ENCODE data around the gene GNAI3.
A peak's percentile ranks its signal among the peaks of the same experiment; 100 is the strongest.

The GNAI3 gene

DNA sequence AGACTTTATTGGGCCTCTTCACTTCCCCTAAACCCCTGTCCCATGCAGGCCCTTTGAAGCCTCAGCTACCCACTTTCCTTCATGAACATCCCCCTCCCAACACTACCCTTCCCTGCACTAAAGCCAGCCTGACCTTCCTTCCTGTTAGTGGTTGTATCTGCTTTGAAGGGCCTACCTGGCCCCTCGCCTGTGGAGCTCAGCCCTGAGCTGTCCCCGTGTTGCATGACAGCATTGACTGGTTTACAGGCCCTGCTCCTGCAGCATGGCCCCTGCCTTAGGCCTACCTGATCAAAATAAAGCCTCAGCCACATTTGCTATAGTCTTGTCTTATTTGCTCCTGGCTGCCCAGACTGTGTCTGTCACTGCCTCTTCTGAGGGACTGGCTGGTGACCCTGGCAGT is 113.0 kb downstream of the GNAI3 start:
- no peak for DNase-seq (ENCODE audit: low spot score)

DNA sequence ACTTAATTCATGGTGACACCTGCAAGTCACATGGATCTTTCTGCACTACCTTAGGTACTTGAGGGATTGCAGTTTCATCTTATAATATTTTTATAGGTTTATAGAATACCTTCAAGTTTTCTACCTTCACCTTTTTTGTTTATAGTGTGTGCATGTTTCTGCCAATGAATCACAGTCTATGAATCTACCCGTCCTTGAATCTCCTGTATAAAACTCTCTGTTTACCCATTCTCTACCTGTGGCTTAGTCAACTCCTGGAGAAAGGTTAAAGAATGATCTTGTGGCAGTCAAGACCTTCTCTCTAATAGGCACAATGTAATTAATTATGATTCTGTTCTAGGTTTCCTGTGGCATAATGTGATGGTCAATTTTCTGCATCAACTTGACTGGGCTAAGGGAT is 116.3 kb downstream of the GNAI3 start:
- DNase-seq (ENCODE audit: low spot score) = no peak

DNA sequence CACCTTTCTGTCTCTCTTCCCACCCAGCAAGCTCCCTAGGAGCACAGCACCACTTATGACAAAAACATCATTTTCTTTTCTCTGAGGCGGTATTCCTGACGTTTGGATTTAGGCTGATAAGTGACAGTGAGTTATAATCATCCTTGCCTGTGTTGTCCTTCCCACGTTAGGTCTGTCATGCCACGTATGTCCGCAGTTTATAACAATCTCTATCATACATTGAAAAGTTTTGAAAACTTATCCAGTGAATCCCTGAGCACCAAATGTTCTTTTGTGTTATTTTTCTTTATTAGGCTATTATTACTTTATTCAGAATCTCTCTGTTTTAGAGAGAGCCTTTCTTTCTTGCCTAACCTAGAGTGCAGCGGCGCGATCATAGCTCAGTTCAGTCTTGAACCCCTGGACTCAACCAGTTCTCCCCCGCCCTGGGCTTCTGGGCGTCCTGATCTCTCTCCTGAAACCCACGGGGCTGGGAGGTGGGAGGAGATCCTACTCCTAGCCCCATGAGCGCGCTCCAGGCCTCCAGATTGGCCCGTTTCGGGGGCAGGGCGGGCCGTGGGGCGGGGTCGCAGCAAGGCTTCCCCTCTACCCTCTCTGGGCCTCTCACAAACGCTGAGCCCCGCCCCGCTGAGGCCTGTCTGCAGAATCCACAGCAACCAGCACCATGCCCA is 119.2 kb downstream of the GNAI3 start, which contains the start of gene GSTM2:
Gene GSTM2, plus strand, starts transcription at position 606 of the 671 bp plus-strand sequence. Its CDS starts 59 bp downstream, at position 665.
- peak; percentile 64 for DNase-seq (ENCODE audit: low spot score)

Measured in CD4-positive, alpha-beta T cell treated with Interleukin-2 at 100 ng/mL for 4 hours (primary cell).